Right forelimb (tissue), 1 donor: ENCODE data around the gene AFG3L2.
A peak's percentile ranks its signal among the peaks of the same experiment; 100 is the strongest.

Experiments used
- DNase-seq: peaks from one replicate; pipeline ENCODE4 v3.0.0-alpha.2; 2018

The AFG3L2 gene

DNA sequence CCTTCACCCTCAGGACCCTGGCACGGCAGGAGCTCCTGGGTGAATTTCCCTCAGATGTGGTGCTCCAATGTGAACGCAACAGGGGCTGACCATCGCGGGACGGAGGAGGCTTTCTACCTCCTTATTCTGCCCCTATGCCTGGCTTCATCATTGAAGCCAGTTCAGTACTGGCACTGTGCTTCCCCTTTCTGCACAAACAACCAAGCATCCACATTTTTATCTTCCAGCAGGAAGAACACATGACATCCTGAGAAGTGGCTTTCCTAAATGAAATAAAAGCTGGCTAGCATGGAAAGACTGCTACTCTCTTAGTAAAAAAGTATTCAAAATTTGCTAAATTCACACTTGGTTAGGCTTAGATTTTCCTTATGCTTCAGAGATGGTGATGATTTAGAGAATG is 24.8 kb downstream of the AFG3L2 start:
- DNase-seq, result no peak

DNA sequence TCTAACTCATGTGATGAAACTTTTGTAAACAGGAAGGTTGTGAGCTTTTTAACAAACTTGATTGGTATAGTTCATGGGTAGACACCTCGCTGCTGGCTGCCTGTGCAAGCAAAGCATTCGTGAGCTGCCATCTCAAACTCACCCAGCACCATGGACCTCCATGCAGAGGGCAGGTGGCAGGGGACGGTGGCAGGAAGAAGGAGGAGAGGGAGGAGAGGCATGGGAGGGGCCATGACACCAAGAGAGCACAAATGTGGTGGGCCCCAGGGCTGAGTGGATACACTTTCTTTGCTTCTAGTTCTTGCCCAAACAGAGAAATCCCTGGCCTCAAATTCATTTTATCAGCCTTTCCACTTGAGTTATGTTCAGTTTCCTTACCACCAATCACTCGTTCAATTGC is 29.1 kb downstream of the AFG3L2 start:
- no peak for DNase-seq

DNA sequence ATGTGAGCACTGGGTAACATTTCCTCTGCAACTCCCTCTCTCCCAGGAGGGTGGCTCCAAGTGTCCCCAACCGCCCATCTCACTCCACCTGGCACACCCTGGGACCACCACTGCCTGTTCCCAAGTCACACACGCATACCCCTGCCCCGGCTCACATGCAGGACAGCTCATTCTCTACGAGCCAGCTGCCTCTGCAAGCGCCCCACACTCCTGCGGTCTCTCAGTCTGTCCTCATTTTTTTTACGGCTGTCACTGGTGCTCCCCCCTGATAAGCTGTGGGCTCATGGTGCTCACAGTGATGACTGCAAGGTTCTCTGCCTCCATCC is 30.8 kb downstream of the AFG3L2 start:
- DNase-seq, result no peak

DNA sequence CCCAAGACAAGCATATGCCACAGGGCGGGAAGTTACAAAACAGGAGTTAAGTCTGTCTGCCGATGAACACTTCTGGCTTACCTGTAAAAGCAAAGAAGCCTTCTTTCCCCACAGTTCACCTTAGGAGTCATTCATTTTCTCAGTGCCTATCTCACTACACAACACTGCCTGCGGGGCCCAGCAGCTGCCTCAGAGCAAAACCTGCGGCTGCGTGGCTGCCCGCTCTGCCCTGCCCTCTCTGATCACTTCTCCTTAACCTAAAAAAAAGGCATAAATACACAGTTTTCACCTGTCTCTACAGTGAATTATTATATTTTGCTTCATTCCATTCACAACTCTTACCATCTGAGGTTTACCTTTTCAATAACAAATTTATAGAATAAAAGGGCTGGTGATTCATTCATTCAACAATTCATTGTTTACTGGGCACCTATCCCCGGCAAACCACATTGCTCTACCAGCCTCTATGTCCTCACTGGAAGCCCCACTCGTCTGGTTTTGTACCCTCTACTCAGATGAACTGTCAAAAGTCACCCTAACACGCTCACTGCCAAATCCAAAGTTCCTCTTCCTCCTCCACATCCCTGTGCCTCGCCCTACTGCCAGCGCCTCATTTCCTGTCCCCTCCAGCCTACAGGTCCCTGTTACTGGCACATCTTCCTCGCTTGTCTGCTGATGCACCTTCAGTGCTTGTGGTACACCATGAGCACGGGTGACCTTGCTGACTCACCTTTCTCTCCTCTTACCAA is 31.4 kb downstream of the AFG3L2 start:
- DNase-seq, result no peak

DNA sequence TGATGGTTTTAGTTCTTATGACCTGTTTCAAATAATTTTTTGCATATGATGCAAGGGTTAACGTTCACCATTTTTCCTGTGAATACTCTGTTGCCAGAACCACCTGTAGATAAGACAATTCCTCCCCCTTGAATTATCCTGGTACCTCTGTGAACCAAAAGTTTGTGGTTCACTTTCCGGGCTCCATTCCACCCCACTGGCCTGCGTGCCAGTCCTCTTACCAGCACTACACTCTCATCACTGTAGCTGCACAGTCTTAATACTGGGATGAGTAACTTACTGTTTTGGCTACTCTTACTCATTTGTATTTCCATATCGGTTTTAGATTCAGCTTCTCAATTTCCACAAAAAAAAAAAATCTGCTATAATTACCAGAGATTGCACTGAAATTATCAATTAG is 34.4 kb downstream of the AFG3L2 start:
- no peak for DNase-seq

DNA sequence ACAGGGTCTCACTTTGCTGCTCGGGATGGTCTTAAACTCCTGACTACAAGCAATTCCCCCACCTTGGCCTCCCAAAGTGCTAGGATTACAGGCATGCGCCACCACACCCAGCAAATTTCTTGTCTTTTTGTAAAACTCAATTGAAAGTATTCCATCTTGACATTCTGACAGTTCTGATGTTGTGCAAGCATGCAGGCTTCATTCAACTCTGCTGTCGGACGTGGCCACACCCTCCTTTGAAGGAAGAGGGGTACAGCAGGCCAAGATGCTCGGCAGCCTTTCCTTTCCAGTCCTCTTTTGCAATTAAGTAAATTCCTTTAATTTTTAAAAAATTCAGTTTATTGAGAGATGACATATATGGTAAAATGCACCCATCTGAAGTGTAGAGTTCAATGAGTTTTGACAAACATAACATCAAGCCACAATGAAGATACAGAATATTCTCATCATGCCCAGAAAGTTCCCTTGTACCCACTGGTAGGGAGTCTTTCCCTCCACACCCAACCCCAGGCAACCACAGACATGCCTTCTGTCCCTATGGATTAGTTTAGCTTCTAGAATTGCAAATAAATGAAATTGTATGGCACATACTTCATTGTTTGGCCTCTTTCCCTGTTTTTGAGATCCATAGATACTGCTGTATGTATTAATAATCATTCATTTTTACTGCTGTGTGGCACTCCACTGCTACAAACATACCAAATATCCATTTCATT is 35.9 kb downstream of the AFG3L2 start:
- no peak for DNase-seq

DNA sequence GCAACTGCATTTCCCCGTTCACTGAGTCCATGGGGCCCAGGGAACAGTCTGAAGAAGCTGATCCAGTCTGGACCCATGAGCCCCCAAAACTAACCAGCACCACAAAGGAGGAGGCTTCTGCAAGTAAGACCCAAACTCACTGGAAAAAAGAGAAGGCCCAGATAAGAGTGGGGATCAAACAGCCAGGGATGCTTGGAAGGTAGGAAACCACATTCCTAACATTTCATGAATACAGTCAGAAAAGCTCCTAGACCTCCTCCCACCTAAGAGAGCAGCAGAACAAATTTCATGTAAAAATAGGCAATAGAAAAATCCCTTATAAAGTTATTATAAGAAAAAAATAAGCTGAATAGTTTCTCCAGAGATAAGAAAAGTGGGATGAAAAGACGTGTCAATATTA is 38.6 kb downstream of the AFG3L2 start:
- no peak for DNase-seq

DNA sequence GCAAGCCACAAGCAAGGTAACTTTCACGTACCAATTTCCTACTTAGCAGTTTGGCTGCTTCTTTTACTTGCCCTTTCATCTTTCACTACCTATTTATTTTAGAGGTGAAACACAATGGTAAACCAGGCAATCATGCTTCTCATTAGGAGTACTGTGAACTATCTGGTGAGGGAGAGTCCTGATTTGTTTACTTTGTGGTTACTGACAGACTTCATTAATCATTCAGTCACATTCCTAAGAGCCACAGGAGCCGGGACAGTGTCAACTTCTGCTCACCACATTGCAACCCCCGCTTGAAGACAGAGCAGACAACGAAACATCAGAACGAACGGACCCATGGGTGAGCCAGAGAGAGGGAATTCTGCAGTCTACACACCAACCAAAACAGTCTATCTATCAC is 40.1 kb downstream of the AFG3L2 start:
- no peak for DNase-seq

DNA sequence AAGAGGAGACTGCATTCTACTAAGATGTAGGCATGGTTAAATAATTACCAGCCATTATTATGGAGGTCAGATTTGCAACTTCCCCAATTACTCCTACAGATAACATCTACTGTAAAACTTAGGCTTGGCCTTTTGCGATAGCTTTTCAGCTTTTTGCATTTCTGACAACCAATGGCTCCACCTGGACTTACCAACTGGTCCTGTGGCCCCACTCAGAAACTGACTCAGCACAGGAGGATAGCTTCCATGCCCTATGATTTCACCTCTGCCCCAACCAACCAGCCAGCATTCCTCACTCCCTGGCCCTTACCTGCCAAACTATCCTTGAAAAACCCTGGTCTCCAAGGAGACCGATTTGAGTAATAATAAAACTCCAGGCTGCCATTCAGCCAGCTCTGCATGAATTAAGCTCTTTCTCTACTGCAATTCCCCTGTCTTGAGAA is 40.8 kb downstream of the AFG3L2 start:
- DNase-seq, result no peak

DNA sequence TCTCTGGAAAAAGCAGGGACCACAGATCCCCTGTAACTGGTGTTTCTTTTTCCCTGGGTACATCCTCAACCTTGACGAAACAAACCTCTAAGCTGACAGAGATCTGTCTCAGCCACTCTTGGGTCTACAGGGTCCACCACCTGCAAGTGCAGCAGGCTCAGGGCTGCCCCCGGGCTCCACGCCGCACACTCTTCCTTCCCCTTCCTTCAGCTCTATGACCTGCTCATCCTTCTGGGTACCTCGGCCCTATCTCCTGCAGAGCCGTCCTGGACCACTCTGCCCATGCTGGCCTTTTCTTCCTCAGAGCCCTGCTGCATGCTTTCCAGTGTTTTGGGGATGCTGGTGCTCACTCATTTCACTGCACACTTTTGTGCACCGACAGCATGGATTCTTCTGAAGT is 41.5 kb downstream of the AFG3L2 start:
- DNase-seq, result no peak

DNA sequence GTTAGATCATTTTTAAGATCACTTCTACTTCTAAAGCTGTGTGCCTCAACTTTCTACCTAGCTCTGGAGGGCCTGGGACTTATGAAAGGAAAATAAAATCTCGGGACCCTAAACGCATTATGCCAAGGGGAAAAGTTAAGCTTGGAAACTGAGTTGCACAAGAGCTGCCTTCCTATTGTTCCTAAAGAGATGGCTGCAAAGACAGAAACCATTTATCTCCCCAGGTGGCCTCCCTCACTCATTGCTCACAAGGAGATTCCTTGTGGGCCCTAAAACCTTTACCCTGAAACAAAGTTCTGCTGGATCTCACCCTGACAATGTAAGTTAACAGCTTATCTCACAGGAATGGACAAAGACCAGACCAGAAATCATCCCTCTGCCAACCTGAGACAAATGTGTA is 42.2 kb downstream of the AFG3L2 start:
- no peak for DNase-seq

DNA sequence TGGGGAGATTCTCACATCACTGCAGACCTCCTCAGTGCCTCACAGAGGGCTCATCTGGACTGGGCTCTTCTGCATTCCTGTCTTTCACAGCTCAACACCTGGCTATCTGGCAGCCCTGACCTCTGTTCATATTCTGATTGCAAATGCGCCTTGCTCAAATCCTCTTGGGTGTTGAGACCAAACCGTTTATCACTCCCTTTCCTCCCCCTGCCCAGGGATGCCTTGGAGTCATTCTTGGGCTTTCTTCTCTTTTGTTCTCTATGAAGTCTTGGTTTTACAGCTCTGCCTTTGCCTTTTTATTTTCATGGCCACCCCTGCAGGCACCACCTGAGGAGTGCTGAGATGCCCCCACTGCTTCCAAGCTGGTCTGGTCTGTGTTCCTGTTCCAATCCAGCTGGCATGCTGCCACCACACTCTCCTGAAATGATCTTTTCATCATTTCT is 42.6 kb downstream of the AFG3L2 start:
- no peak for DNase-seq

DNA sequence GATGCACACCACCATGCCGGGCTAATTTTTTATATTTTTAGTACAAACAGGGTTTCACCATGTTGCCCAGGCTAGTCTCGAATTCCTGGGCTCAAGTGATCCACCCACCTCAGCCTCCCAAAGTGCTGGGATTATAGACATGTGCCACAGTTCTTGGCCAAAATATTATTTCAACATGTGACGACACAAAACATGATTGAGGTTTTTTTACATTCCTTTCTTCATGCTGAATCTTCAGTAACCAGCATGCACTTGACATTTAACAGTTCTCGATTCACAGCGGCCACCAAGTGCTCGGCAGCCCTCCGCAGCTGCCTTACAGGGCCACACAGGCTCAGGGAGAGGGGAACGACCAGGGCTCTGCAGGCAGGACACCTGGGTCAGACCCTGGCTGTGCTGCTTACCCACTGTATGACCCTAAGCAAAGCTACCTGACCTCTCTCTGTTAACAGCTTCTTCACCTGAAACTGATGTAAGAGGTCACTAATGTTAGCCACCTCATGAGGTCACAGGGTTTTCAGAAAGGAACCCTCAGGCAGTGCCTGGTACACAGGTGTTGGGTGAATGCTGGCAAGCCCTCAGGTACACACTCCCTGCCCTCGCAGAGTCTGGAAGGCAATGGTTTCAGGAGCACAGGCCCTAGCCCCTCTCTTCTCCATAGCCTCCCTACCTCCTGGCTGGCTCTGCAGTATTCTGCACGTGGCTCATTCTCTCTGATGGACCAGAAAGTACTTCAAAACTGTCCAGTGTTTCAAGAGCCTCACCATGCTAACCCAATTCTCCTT is 43.3 kb downstream of the AFG3L2 start:
- DNase-seq, result no peak

DNA sequence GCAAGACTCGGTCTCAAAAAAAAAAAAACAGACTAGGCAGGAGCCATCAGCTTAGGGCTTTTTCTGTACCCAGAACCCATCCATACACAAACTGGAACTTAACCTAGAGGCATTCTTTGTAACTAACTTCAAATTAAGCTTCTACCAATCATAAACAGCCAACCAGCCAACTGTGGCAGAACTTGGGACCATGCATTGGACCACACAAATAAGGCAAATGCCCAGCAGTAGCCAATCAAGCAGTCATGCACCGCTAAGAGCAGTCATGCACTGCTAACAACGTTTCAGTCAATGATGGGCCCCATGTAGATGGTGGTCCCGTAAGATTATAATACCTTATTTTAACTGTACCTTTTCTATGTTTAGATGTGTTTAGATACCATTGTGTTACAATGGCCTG is 46.3 kb downstream of the AFG3L2 start:
- no peak for DNase-seq

DNA sequence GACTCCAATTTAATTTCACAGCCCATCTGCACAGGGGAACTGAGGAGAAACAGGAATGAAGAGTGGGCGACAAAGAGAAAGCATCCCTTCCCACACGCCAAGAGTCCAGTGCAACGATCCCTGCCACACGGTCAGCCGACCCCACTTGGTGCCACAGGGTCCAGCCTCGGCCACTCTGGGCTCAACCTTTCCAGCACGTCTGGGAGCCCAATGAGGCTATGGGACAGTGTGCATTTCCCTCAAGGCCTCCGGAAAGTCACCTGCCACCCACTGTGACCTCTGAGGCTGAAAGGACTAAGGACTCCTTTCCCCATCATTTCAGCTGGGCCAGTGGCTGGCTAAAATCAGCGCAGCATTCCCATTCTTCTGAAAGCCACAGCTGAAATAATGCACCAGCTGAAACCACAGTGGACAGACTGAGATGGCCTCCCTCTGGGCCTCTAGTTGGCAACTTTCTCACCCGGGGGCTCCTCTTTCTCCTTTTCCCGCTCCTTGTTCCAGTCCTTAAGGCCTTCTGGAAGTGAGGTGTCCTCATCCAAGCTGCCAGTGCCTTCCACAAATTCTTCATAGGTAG is 47.8 kb downstream of the AFG3L2 start:
- DNase-seq, result no peak

DNA sequence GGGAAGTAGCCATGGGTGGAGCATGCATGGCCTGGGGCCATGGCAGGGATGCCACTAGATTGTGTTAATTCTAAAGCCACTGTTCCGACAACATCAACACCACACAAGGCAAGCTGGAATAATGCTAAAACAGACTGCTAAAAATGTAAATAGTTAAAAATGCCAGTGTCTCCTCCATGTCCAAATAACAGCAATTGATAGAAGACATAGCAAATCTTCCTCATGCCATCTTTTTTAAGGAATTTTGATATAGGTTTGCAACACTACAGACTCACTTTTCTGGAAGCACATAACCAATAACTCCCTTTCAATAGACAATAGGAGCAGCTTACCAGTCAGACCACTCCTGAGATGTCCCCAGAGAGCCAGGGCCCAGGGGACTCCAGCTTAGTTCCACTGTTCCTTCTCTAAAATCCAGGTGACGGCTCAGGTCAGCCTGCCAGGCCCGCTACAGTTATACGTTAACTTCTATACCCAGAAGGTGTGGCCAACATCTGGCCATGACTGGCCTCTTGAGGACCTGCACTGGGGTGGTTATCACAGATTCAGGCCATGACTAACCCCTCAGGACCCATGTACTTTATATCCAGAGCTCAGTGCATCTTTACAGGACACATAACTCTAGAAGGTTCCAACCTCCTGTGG is 48.7 kb downstream of the AFG3L2 start:
- no peak for DNase-seq

DNA sequence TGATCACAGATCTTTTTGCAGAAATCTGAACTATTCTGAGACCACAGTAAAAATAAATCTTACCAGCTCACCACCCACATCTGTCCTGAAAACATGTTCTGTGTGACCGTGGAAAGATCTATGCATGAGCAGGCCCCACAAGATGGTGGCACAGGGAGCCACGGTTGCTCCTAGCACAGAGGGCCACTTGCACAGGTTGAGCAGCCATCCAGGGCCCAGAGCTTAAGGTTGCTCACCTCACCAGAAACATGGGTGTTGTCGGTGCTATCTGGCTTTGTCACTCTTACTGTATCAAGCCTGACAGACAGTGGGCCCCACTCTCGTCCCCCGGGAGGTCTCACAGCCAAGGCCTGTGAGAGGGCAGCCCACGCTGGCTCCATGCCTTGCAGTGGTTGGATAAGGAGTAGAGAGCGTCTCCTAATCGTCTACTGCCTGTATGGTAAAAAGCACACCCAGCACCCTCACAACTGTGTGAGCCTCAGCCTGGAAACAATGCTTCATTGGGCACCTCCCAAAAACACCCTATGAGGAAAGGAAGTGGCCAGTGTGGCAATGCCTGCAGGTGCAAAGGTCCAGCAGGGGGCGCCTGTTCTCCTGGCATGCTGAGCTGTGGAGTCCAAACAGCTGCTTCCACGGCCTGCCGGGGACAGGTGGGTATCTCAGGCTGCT is 49.4 kb downstream of the AFG3L2 start:
- DNase-seq, result peak; percentile 71

DNA sequence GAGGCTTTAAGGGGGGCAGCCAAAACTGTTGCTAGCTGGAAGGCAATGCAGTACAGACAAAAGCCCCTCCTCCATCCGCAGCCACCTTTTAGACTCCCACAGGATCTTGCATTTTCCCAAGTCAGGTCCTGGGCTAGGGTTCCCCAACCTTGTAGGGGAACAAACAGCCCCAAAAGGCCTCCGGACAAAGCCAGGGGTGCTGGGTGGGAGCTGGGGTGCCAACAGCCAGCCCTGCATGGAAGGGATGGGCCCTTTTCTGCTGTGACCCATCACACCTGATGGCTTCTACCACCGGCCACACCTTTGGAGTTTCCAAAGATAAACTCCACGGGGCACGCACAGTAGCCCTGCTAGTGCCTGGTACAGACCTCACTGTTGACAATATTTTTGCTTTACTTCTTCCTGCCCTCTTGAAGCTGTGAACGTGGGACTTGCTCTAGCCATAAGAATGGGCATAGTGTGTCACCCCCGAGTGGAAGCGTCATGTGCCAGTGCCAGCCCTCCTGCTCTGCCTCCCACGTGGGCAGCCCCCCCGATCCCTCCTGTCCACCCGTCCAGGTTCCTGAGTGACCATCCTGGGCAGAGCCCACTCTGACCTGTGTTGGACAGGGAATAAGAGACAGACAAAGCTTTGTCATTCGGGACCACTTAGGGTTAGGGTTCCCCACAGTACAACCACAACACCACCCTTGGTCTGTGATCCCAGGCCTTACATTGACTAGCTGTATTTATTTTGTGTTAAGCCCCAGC is 50.1 kb downstream of the AFG3L2 start:
- DNase-seq, result no peak

DNA sequence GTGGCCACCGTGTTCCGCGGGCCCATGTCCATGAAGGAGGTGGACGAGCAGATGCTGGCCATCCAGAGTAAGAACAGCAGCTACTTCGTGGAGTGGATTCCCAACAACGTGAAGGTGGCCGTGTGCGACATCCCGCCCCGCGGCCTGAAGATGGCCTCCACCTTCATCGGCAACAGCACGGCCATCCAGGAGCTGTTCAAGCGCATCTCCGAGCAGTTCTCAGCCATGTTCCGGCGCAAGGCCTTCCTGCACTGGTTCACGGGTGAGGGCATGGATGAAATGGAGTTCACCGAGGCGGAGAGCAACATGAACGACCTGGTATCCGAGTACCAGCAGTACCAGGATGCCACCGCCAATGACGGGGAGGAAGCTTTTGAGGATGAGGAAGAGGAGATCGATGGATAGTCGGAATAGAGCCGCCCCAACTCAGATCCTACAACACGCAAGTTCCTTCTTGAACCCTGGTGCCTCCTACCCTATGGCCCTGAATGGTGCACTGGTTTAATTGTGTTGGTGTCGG is 51.2 kb downstream of the AFG3L2 start:
- DNase-seq, result no peak

DNA sequence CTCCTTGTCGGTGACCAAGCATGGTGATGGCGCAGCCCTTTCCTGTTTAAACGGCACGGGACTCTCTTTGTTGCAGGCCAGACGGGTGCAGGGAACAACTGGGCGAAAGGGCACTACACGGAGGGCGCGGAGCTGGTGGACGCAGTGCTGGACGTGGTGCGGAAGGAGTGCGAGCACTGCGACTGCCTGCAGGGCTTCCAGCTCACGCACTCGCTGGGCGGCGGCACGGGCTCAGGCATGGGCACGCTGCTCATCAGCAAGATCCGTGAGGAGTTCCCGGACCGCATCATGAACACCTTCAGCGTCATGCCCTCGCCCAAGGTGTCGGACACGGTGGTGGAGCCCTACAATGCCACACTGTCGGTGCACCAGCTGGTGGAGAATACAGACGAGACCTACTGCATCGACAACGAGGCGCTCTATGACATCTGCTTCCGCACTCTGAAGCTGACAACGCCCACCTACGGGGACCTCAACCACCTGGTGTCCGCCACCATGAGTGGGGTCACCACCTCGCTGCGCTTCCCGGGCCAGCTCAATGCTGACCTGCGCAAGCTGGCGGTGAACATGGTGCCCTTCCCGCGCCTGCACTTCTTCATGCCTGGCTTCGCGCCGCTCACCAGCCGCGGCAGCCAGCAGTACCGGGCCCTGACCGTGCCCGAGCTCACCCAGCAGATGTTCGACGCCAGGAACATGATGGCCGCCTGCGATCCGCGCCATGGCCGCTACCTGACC is 51.9 kb downstream of the AFG3L2 start:
- DNase-seq, result no peak

DNA sequence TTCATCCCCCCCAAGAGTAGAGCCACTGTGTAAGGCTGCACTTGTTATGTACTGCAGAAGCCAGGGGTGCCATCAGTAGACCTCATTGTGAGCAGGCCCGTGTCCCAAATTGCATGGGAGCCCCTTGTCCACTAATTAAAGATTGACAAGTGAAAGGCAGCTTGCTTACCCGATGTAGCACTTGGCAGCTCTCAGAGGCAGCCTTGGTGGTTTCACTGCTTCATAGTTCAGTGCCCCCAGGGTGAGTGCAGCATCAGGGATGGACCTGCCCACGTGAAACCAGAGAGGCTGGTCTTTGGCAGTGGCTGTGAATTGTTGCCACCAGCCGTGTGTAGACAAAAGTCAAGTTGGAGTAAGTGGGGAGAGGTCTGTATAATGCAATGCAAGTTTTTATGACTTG is 55.7 kb downstream of the AFG3L2 start:
- no peak for DNase-seq
